Endothelial cell of umbilical vein (primary cell): ENCODE data around the gene TRPV6. TPM values are rescaled to one million over a fixed set of nuclear protein-coding genes. Genes with fewer than 3 reads are reported as not detected.

Source experiments
- BruUV-seq: library from RNA; stranded (reverse); fragments of 400-500 nt; replicated peaks from 2 replicates; lab custom pipeline; 2021; lab: Mats Ljungman, UMichigan
- CTCF ChIA-PET: fragments of 300-600, 350-600 bp; sonication (Branson Sonifier 250); formaldehyde crosslinking; loops from one replicate; lab custom pipeline; 2021; ENCODE audit warnings: antibody characterized with exemption, inconsistent platforms; lab: Charles Lee
- POLR2A ChIA-PET: fragments of 300-600, 350-600 bp; sonication (Branson Sonifier 250); formaldehyde crosslinking; loops from one replicate; lab custom pipeline; 2021; ENCODE audit warnings: antibody characterized with exemption, inconsistent platforms; lab: Charles Lee
- DNase-seq: peaks from one replicate; pipeline ENCODE4 v3.0.0-alpha.2; 2011; ENCODE audit warnings: low read depth, low spot score
- FAIRE-seq: peaks from 2 replicates; lab custom pipeline; 2011; peaks lifted over from hg19 to GRCh38; lab: Jason Lieb, UNC
- H2AFZ ChIP-seq: 2 replicates; pipeline ENCODE4 v1.6.0; 2012; ENCODE audit warnings: low read depth, low read length, control low read depth, inconsistent platforms
- H3K27ac ChIP-seq: 2 replicates; pipeline ENCODE4 v1.5.1; 2011; ENCODE audit warnings: low read depth, mild to moderate bottlenecking, control low read depth, low read length, moderate library complexity; ENCODE audit not compliant: insufficient read depth
- H3K27me3 ChIP-seq, 2 experiments: 2 replicates each; pipeline versions ENCODE4 v1.6.0 to v1.6.1; 2011; ENCODE audit warnings: low read length in 2 of 2, mixed read lengths in 1 of 2; ENCODE audit not compliant: control insufficient read depth in 2 of 2, insufficient read depth in 2 of 2
- H3K36me3 ChIP-seq, 2 experiments: 2 replicates in 1 of 2; 3 replicates in 1 of 2; pipeline ENCODE4 v1.5.1; 2011; ENCODE audit warnings: low read length in 2 of 2, mild to moderate bottlenecking in 1 of 2, moderate library complexity in 1 of 2; ENCODE audit not compliant: control insufficient read depth in 2 of 2, insufficient read depth in 2 of 2; ENCODE audit errors: extremely low read depth in 1 of 2
- H3K4me1 ChIP-seq: 3 replicates; pipeline ENCODE4 v1.5.1; 2011; ENCODE audit warnings: mild to moderate bottlenecking, low read length; ENCODE audit not compliant: control insufficient read depth, insufficient read depth; ENCODE audit errors: extremely low read depth
- H3K4me2 ChIP-seq: 2 replicates; pipeline ENCODE4 v1.6.1; 2011; ENCODE audit warnings: low read length, control low read depth, mixed read lengths; ENCODE audit not compliant: insufficient read depth
- H3K4me3 ChIP-seq, 3 experiments: fragments of 200-600 bp in 1 of 3; sonication (generic), shearing (Covaris generic) in 1 of 3; replicated peaks in 1 of 3; 2 replicates each; pipeline ENCODE4 v1.5.1; 2011 to 2016; ENCODE audit warnings: control low read depth in 3 of 3, low read length in 3 of 3, mild to moderate bottlenecking in 2 of 3, inconsistent platforms in 1 of 3, low read depth in 1 of 3, moderate library complexity in 1 of 3; ENCODE audit not compliant: insufficient read depth in 1 of 3
- H3K79me2 ChIP-seq: 2 replicates; pipeline ENCODE4 v1.6.0; 2012; ENCODE audit warnings: low read length, inconsistent platforms; ENCODE audit not compliant: control insufficient read depth, insufficient read depth
- H3K9ac ChIP-seq: replicated peaks from 2 replicates; pipeline ENCODE3; 2011; ENCODE audit warnings: low read length, control low read depth; ENCODE audit not compliant: insufficient read depth; ENCODE audit errors: extremely low read depth
- H3K9me1 ChIP-seq: replicated peaks from 3 replicates; pipeline ENCODE4 v1.6.0; 2011; ENCODE audit warnings: mild to moderate bottlenecking, low read length; ENCODE audit not compliant: control insufficient read depth, insufficient read depth; ENCODE audit errors: extremely low read depth
- H3K9me3 ChIP-seq: replicated peaks from 2 replicates; pipeline ENCODE4 v1.5.1; 2012; ENCODE audit warnings: low read length, inconsistent platforms; ENCODE audit not compliant: control insufficient read depth, insufficient read depth
- H4K20me1 ChIP-seq: replicated peaks from 2 replicates; pipeline ENCODE3; 2011; ENCODE audit warnings: mild to moderate bottlenecking, low read length; ENCODE audit not compliant: control insufficient read depth, insufficient read depth; ENCODE audit errors: extremely low read depth
- EZH2 ChIP-seq: IDR thresholded peaks from 2 replicates; pipeline ENCODE4 v1.6.1; 2012; ENCODE audit warnings: borderline replicate concordance, low read depth, mild to moderate bottlenecking, moderate library complexity, low read length, inconsistent platforms; ENCODE audit not compliant: severe bottlenecking
- FOS ChIP-seq: IDR thresholded peaks from 2 replicates; pipeline ENCODE4 v1.6.1; 2011; ENCODE audit warnings: mild to moderate bottlenecking, low read length, moderate library complexity, borderline replicate concordance; ENCODE audit not compliant: insufficient read depth
- GATA2 ChIP-seq: IDR thresholded peaks from 2 replicates; pipeline ENCODE4 v1.7.0; 2011; ENCODE audit warnings: low read depth, mild to moderate bottlenecking, moderate library complexity, mixed read lengths, low read length; ENCODE audit not compliant: insufficient read length, insufficient read depth
- JUN ChIP-seq: IDR thresholded peaks from 2 replicates; pipeline ENCODE4 v1.6.1; 2011; ENCODE audit warnings: borderline replicate concordance, low read depth; ENCODE audit not compliant: insufficient read length, insufficient read depth
- MYC ChIP-seq: IDR thresholded peaks from one replicate; pipeline ENCODE4 v1.6.1; 2011; ENCODE audit warnings: mild to moderate bottlenecking, low read depth, low read length
- POLR2A ChIP-seq: IDR thresholded peaks from 2 replicates; pipeline ENCODE4 v1.6.1; 2012; ENCODE audit warnings: low read depth, mild to moderate bottlenecking, control low read depth, low read length
- POLR2AphosphoS5 ChIP-seq: IDR thresholded peaks from 2 replicates; pipeline ENCODE4 v1.6.1; 2012; ENCODE audit warnings: low read depth, mild to moderate bottlenecking, control low read depth, low read length, moderate library complexity; ENCODE audit not compliant: insufficient read depth
- dilution Hi-C: fragments of 300-500 bp; cut with MboI; formaldehyde crosslinking; loops from one replicate; pipeline ENCODE4 v1.15.0; 2019; ENCODE audit warnings: low sequenced_read_pairs; ENCODE audit not compliant: extremely low pct_ligation_motif_present
- intact Hi-C: fragments of 100-400 bp; cut with micrococcal nuclease; formaldehyde crosslinking; loops from one replicate; pipeline ENCODE4 v1.10.0; 2022
- polyA plus RNA-seq, 4 experiments: library from polyadenylated mRNA; depleted of rRNA in 3 of 4; stranded (reverse) in 3 of 4; unstranded in 1 of 4; fragments of >200 nt; gene quantifications; 2 replicates each; pipeline versions ENCODE4 v1.2.1 to v1.2.3, GENCODE V29; 2011 to 2012; ENCODE audit warnings: missing spikeins in 1 of 4
- total RNA-seq: library from RNA; stranded (reverse); gene quantifications from 2 replicates; pipeline ENCODE4 v1.2.3, GENCODE V29; 2021
- TF ChIP-seq, protein P1 (sequence below), 2 donors: IDR thresholded peaks; 1 replicate in 1 of 2; 2 replicates in 1 of 2; pipeline ENCODE4 v1.5.1; 2011; ENCODE audit warnings: low read length in 2 of 2, mild to moderate bottlenecking in 2 of 2, moderate library complexity in 2 of 2, control low read depth in 1 of 2, inconsistent platforms in 1 of 2, low read depth in 1 of 2; ENCODE audit not compliant: insufficient read depth in 1 of 2; ENCODE audit errors: extremely low read depth in 1 of 2
- TF ChIP-seq, protein P2 (sequence below): IDR thresholded peaks from 2 replicates; pipeline ENCODE4 v1.6.1; 2011; ENCODE audit not compliant: insufficient read depth, insufficient read length

Gene TRPV6
- total and polyA plus RNA-seq, 2 donors (not counting 3 experiments of a cell fraction or from before 2014, with no cell fraction given), result not detected

DNA sequence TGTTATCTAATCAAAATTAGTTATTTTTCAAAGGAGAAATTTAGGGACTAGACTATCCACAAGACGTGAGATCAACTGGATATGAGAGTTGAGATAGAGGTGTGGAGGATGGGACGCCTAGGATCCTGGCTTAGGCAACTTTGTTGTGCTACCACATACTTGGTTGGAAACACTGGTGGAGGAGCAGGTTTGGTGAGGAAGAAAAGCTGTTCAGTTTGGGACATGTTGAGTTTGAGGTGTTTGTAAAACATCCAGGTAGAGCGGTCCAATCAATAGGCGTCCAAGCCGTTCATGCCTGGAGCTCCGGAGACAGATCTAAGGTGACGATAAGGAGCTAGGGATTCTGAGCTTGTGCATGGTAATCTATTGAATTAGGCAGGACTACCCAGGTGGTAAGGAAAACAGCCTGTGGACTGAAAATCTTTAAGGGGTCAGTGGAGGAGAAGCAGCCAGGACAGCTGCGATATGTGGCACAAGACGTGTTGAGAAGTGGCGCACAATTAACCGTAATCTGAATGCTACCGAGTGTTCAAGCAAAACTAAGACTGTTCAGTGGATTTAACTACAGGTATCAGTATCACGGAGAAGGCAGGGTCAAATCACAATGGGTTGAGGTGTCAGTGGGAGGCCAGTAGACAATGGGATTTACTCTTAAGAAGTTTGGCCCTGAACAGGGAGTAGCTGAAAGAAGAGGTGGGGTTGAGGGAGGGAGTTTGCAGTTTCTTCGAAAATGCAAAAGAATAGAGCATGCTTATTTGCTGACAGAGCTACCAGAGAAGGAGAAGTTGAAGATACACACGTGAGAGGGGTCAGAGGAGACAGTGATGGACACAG lies 16.1 kb upstream of the TRPV6 start:
- CTCF ChIA-PET, result interaction anchor here (2.0 to 2.1 kb wide), 2 partner anchors 9 to 313 kb away, joined by 5 to 8 read pairs; no protein-coding TSS in a partner anchor
- POLR2A ChIA-PET, result no interaction called here
- DNase-seq, result no peak

More for the DNA sequence above, 16.1 kb upstream of the TRPV6 start:
- H3K36me3 ChIP-seq, result no peaks in the 10 kb centered on the region
- H3K4me3 ChIP-seq, result no peak overlapping the region
- H3K27ac ChIP-seq, result no peak overlapping the region
- H4K20me1 ChIP-seq, result no peaks in the 10 kb centered on the region
- no peak for FAIRE-seq
- H3K9me1 ChIP-seq, result no peaks in the 10 kb centered on the region
- no peak overlapping the region for H3K4me2 ChIP-seq
- dilution Hi-C loops (no loop called here), intact Hi-C loops (no loop called here)
- H3K27me3 ChIP-seq, result no peaks in the 10 kb centered on the region
- no peaks in the 10 kb centered on the region for H3K9me3 ChIP-seq
- TF ChIP-seq JUN (no peak), EZH2 (no peak), POLR2A (no peak), FOS (no peak), MYC (no peak), GATA2 (no peak), POLR2AphosphoS5 (no peak)
- TF ChIP-seq, protein P1, sequence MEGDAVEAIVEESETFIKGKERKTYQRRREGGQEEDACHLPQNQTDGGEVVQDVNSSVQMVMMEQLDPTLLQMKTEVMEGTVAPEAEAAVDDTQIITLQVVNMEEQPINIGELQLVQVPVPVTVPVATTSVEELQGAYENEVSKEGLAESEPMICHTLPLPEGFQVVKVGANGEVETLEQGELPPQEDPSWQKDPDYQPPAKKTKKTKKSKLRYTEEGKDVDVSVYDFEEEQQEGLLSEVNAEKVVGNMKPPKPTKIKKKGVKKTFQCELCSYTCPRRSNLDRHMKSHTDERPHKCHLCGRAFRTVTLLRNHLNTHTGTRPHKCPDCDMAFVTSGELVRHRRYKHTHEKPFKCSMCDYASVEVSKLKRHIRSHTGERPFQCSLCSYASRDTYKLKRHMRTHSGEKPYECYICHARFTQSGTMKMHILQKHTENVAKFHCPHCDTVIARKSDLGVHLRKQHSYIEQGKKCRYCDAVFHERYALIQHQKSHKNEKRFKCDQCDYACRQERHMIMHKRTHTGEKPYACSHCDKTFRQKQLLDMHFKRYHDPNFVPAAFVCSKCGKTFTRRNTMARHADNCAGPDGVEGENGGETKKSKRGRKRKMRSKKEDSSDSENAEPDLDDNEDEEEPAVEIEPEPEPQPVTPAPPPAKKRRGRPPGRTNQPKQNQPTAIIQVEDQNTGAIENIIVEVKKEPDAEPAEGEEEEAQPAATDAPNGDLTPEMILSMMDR (IDR thresholded peaks at IDR 0.05; ENCODE audit: extremely low read depth in 1 of 2, insufficient read depth in 1 of 2, low read depth in 1 of 2, low read length in 2 of 2), result no peak
- TF ChIP-seq, protein P2, sequence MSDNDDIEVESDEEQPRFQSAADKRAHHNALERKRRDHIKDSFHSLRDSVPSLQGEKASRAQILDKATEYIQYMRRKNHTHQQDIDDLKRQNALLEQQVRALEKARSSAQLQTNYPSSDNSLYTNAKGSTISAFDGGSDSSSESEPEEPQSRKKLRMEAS, result no peak
- H3K4me1 ChIP-seq, result no peaks in the 10 kb centered on the region
- no TSS peak for BruUV-seq
- H2AFZ ChIP-seq, result no peak overlapping the region
- H3K79me2 ChIP-seq, result no peaks in the 10 kb centered on the region
- no peak overlapping the region for H3K9ac ChIP-seq
